Nephron (organoid): Measurements from ENCODE around the gene RELCH.

Experiments
- H3K27ac Mint-ChIP-seq, 3 experiments: 2 replicates each; pipeline ENCODE4 v1.8.0; 2020; ENCODE audit warnings: mixed read lengths in 3 of 3, mild to moderate bottlenecking in 2 of 3, moderate library complexity in 1 of 3
- H3K27me3 Mint-ChIP-seq: 2 replicates; pipeline ENCODE4 v1.8.0; 2021; ENCODE audit warnings: low read depth, mild to moderate bottlenecking, moderate library complexity, mixed read lengths
- H3K36me3 Mint-ChIP-seq: 2 replicates; pipeline ENCODE4 v1.8.0; 2020; ENCODE audit warnings: low read depth, mixed read lengths
- H3K4me1 Mint-ChIP-seq: 2 replicates; pipeline ENCODE4 v1.8.0; 2020; ENCODE audit warnings: mixed read lengths
- H3K4me3 Mint-ChIP-seq, 3 experiments: 2 replicates each; pipeline ENCODE4 v1.8.0; 2020; ENCODE audit warnings: mild to moderate bottlenecking in 3 of 3, mixed read lengths in 3 of 3, moderate library complexity in 2 of 3
- H3K9me3 Mint-ChIP-seq: 2 replicates; pipeline ENCODE4 v1.8.0; 2020; ENCODE audit warnings: mixed read lengths
- TF ChIP-seq, protein P1 (sequence below), 3 experiments: fragments of 200-600 bp; sonication (generic); IDR thresholded peaks; one replicate each; pipeline ENCODE4 v1.5.0; 2021; ENCODE audit warnings: antibody characterized with exemption in 3 of 3; ENCODE audit not compliant: unreplicated experiment in 3 of 3

The RELCH gene, protein sequence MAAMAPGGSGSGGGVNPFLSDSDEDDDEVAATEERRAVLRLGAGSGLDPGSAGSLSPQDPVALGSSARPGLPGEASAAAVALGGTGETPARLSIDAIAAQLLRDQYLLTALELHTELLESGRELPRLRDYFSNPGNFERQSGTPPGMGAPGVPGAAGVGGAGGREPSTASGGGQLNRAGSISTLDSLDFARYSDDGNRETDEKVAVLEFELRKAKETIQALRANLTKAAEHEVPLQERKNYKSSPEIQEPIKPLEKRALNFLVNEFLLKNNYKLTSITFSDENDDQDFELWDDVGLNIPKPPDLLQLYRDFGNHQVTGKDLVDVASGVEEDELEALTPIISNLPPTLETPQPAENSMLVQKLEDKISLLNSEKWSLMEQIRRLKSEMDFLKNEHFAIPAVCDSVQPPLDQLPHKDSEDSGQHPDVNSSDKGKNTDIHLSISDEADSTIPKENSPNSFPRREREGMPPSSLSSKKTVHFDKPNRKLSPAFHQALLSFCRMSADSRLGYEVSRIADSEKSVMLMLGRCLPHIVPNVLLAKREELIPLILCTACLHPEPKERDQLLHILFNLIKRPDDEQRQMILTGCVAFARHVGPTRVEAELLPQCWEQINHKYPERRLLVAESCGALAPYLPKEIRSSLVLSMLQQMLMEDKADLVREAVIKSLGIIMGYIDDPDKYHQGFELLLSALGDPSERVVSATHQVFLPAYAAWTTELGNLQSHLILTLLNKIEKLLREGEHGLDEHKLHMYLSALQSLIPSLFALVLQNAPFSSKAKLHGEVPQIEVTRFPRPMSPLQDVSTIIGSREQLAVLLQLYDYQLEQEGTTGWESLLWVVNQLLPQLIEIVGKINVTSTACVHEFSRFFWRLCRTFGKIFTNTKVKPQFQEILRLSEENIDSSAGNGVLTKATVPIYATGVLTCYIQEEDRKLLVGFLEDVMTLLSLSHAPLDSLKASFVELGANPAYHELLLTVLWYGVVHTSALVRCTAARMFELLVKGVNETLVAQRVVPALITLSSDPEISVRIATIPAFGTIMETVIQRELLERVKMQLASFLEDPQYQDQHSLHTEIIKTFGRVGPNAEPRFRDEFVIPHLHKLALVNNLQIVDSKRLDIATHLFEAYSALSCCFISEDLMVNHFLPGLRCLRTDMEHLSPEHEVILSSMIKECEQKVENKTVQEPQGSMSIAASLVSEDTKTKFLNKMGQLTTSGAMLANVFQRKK

DNA sequence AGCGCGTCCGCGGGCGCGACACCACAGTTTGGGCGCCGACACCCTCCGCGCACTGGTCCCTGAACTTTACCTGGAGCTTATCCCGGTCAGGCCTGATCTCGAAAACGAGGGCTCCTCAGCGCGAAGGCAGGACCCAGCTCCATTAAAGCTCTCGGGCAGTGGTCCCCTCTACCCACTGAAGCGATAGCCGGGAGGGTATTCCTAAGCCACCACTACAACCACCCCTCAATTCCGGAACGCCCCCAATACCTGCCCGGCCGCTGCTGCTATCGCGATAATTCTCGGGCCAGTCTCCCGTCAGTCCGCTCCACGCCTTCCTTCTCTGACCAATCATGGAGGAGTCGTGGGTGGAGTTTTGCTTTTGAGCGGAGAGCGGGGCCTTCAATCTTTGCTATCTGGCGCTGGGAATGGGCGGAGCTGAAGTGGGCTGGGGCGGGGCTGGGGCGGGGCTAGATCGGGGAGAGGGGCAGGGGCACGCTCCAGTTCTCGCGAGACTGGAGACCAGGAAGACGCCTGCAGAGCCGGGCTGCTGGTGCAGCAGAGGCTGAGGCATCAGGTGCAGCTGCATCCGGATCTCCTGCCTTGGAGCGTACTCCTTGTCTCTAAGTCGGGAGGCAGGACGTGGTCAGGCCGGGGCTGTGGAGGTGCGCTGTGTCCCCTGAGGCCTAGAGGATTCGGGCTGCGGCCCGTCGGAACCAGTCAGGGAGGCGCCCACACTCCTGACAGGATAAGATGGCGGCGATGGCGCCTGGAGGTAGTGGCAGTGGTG lies at the start of gene RELCH, which contains the start of gene PIGN:
RELCH (plus strand) TSS at position 482 of the 769 bp plus-strand sequence; CDS start at position 733, 251 bp downstream.
PIGN (minus strand) TSS at position 283 of the 769 bp plus-strand sequence. CDS start 25,703 bp downstream, outside the sequence.
- peaks cover 4% of the 10 kb centered on the region for H3K36me3 Mint-ChIP-seq
- peak within 1 kb of the TSS; percentile 80 to 98 (median 92) for H3K27ac Mint-ChIP-seq
- no peaks in the 10 kb centered on the region for H3K27me3 Mint-ChIP-seq
- peaks cover 27% of the 10 kb centered on the region for H3K4me1 Mint-ChIP-seq
- TF ChIP-seq, protein P1, sequence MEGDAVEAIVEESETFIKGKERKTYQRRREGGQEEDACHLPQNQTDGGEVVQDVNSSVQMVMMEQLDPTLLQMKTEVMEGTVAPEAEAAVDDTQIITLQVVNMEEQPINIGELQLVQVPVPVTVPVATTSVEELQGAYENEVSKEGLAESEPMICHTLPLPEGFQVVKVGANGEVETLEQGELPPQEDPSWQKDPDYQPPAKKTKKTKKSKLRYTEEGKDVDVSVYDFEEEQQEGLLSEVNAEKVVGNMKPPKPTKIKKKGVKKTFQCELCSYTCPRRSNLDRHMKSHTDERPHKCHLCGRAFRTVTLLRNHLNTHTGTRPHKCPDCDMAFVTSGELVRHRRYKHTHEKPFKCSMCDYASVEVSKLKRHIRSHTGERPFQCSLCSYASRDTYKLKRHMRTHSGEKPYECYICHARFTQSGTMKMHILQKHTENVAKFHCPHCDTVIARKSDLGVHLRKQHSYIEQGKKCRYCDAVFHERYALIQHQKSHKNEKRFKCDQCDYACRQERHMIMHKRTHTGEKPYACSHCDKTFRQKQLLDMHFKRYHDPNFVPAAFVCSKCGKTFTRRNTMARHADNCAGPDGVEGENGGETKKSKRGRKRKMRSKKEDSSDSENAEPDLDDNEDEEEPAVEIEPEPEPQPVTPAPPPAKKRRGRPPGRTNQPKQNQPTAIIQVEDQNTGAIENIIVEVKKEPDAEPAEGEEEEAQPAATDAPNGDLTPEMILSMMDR (IDR thresholded peaks at IDR 0.05; ENCODE audit: unreplicated experiment in 3 of 3), result no peak
- H3K4me3 Mint-ChIP-seq, result peak within 1 kb of the TSS; percentile 92 to 100 (median 97)
- no peaks in the 10 kb centered on the region for H3K9me3 Mint-ChIP-seq

DNA sequence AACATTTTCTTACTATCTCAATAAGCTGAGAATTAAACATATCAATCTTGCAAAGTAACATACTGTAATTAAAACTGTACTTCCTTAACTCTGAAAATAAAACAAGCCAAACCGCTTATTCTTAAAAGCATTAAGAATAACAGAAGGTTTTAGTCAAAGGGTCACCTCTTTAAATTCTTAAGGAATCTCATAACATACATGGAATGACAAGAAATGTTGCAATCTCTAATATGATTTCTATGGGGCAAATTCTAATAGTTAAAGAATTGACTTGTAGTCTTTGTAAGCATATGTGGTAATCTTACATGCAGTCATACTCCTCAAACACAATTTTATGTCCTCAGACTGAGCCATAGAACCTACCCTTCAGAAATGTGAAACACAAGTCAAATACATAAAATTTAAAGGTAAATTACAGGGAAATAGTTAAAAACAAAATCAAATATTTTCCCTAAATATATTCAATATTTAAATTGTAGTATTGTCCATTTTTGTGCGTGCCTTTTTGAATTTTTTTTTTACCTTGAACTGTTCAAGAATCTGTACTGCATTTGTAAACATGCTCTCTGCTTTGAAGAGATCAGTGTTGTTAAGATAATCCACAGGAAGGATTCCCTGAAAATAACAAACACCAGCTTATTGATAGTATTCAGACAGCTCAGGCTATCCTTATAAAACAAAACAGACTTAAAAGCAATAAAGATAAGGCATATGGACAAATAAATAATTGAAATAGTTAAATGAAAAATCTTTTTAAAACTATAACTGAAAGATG lies 48.4 kb upstream of the RELCH start:
- Mint-ChIP-seq H3K4me1 (no peaks in the 10 kb centered on the region), H3K36me3 (peaks cover 11% of the 10 kb centered on the region), H3K27me3 (no peaks in the 10 kb centered on the region), H3K9me3 (no peaks in the 10 kb centered on the region), H3K4me3 (no peak overlapping the region), H3K27ac (no peak overlapping the region)
- TF ChIP-seq, protein P1 (IDR thresholded peaks at IDR 0.05; ENCODE audit: unreplicated experiment in 3 of 3), result no peak

DNA sequence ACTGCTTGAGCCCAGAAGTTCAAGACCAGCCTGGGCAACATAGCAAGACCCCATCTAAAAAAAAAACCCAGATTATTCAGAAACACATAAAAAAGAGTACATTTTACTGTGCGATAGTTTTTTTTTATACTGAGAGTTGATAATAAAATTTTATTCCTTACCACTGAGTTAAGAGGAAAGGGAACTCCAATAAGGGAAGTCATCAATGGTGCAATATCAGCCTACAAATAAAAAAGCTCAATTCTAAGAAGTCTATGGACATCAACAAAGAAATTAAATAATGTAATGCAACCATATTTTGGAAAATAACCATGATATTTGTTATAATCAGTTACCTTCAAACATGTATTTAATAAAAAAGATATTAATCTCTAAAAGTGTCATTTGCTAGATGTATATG lies 46.8 kb upstream of the RELCH start:
- Mint-ChIP-seq H3K9me3 (no peaks in the 10 kb centered on the region), H3K4me1 (no peaks in the 10 kb centered on the region), H3K27me3 (no peaks in the 10 kb centered on the region), H3K4me3 (no peak overlapping the region), H3K36me3 (peaks cover 17% of the 10 kb centered on the region), H3K27ac (no peak overlapping the region)
- TF ChIP-seq, protein P1 (IDR thresholded peaks at IDR 0.05; ENCODE audit: unreplicated experiment in 3 of 3), result no peak

DNA sequence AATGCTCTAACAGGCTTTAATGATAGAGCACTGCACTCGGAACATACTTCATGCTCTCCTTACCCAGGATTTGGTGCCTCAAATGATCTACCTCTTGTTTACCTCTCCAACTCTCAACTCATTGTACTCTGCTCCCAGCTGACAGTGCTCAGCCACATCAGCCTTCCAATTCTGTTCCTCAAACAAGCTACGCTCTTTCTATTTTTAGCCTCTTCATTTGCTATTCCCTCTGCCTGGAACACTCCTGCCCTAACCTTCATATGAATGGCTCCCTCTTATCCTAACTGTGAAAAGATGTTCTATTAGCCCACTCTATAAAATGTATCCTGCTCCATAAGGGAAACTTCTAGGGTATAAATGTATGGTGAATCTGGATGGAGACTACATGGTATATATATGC lies 42.7 kb upstream of the RELCH start:
- H3K36me3 Mint-ChIP-seq, result peaks cover 13% of the 10 kb centered on the region
- no peak overlapping the region for H3K27ac Mint-ChIP-seq
- no peak overlapping the region for H3K4me3 Mint-ChIP-seq
- H3K9me3 Mint-ChIP-seq, result no peaks in the 10 kb centered on the region
- H3K4me1 Mint-ChIP-seq, result no peaks in the 10 kb centered on the region
- TF ChIP-seq, protein P1 (IDR thresholded peaks at IDR 0.05; ENCODE audit: unreplicated experiment in 3 of 3), result no peak
- no peaks in the 10 kb centered on the region for H3K27me3 Mint-ChIP-seq
